HG03521 (cell line): ENCODE data around the gene CTDP1.

Source experiments
- ATAC-seq: cut with Tn5 transposase; IDR thresholded peaks from one replicate; pipeline ENCODE4 v1.9.1; 2021; ENCODE audit warnings: mild to moderate bottlenecking, moderate library complexity; ENCODE audit not compliant: unreplicated experiment

CTDP1 gene

GRCh38 chr18:79756826-79757225 is 77.2 kb downstream of the CTDP1 start:
- ATAC-seq = no peak

DNA sequence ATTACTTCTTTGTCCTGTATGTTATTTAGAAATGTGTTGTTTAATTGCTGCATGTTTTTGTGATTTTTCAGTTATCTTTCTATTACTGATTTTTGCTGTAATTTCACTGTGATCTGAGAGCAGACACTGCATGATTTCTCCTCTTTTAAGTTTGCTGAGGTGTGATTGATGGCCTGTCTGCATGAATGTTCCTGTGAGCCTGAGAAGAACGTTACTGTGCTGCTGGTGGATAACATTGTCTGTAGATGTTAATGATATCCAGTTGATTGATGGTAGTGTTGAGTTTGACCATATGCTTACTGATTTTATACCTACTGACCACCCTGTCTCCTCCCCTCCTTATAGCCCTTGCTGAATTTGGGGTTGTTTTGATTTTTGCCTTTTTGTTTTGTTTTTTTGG is 80.7 kb downstream of the CTDP1 start:
- ATAC-seq = no peak

DNA sequence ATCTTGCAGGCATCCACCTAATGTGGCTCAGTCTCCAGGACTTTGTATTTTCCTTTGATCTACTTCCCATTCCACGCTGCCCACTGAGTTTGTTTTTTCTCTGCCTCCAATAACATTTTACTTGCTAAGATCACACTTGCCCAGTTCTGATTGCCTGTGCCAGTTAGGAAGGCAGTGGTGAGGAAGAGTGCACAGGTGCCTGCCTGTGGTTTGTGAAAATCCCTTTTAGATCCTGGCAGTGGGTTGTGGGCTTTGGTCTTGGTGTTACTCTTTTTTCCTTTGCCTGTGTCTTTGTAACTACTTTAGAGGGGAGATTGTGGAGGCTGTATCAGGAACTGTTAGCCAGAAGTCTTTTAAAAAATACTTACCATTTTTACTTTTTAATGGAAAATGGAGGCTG is 81.3 kb downstream of the CTDP1 start:
- no peak for ATAC-seq

GRCh38 chr18:79763407-79763806 is 83.8 kb downstream of the CTDP1 start:
- no peak for ATAC-seq

DNA sequence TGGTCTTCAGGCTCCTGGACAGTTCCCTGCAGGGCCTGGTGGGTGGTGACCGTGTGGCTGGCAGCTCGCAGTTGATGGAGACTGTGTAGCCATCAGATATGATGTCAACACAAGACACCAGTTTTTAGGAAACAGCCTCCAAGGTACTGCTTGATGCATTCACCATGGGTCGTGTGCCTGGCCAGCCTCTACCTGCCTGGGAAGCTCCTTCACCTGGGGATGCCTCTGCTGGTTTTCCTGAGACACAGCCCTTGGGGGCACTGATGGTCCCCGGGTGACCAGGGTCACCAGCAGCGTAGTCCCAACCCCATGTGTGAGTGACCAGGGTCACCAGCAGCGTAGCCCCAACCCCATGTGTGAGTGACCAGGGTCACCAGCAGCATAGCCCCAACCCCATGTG is 84.5 kb downstream of the CTDP1 start:
- no peak for ATAC-seq

- ATAC-seq = no peak
Observed at GRCh38 chr18:79765491-79766245, 86.1 kb downstream of the CTDP1 start.

GRCh38 chr18:79766308-79766707 is 86.7 kb downstream of the CTDP1 start:
- ATAC-seq = no peak

DNA sequence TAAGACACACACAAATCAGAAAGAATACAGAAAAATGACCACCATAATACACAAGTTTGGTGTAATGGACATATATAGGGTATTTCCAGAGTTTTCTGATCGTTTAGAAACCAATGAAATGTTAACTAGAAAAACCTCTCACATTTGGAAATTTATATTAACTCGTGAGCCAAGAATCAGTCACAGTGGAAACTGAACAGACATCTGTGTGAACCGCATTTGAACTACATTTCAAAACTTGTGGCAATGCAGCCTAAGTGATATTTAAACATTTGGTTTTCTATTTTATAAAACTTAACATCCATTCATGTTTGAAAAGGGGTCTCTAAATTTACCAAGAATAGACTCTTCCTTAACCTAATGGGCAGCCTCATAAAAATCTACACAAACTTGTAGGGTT is 89.1 kb downstream of the CTDP1 start:
- no peak for ATAC-seq

DNA sequence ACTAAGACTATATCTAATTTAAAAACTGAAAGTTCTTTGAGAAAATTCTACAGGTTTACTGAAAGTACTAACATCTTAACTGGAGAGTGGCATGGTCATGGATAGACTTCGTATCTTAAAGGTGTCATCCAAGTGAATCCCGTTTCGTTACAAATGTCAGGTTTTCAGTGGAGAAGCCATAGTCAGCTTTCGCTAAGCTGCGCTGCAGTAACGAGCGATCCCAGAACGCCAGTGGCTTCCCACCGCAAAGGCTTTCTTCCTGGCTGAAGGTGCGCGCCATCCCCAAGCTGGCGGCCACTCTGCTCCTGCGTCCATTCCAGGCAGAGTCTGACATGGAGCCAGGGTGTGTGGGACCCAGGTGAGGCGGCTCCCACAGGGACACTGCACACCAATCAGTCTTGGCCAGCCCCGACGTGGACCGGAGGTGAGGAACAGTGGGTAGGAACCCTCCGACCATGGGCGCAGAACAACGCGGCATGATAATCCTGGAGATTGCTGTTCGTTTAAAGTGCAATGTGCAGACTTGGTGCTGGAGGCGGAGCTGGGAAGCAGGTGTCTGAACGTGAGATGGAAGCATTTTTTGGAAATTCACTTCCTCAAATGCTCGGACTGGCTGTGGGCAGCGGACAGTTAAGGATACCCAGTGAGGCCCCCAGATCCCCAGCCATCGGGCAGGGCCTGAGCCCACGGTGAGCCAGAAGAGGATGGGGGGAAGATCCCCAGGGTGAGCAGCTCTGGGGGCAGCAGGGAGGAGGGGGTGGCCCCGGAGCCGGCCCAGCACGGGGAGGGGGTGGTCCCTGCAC is 90.3 kb downstream of the CTDP1 start:
- no peak for ATAC-seq

GRCh38 chr18:79770501-79770815 is 90.9 kb downstream of the CTDP1 start:
- ATAC-seq = no peak

DNA sequence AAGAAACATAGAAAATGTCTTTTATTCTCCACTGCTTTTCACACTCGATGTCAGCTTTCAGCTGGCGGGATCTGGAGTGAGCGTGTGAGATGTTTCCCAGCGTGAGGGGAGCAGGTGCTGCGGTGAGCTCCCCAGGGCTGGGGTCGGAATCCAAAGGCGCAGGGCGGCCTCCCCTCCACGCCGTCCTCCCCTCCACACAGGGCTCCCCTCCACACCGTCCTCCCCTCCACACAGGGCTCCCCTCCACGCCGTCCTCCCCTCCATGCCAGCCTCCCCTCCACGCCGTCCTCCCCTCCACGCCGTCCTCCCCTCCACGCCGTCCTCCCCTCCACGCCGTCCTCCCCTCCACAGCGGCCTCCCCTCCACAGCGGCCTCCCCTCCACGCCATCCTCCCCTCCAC is 91.2 kb downstream of the CTDP1 start:
- no peak for ATAC-seq

- ATAC-seq = no peak
Observed at GRCh38 chr18:79771446-79772107, 92.0 kb downstream of the CTDP1 start.

DNA sequence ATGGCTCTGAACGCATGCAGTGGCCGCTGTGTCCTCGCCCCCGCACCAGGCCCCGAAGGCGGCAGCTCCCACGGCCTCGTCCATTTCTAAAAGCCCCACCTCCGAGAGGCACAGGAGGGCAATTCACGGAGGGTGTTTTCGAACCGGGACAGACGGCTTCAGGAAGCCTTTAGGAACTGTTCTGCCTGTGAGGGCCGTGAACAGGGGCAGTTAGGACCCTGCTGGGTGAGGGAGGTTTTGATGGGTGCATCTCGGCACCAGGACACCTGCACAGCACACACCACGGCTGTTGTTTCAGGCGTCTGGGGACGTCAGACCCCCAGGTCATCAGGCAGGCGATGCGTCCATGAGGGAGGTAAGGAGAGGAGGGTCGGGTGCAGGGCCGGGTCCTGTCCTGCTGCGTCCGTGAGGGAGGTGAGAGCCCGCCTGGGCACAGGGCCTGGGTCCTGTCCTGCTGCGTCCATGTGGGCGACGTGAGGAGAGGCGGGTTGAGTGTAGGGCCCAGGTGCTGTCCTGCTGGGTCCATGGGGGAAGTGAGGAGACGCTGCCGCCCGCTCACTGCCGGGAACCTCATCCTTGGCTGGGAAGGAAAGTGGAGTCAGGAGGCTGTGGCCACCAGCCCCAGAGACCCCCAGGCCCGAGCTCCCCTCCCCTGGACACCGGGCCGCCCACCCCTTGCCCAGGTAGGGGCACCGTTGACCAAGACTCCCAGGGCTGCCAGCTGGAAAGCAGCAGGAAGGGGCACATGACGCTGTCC is 92.7 kb downstream of the CTDP1 start:
- ATAC-seq = no peak

DNA sequence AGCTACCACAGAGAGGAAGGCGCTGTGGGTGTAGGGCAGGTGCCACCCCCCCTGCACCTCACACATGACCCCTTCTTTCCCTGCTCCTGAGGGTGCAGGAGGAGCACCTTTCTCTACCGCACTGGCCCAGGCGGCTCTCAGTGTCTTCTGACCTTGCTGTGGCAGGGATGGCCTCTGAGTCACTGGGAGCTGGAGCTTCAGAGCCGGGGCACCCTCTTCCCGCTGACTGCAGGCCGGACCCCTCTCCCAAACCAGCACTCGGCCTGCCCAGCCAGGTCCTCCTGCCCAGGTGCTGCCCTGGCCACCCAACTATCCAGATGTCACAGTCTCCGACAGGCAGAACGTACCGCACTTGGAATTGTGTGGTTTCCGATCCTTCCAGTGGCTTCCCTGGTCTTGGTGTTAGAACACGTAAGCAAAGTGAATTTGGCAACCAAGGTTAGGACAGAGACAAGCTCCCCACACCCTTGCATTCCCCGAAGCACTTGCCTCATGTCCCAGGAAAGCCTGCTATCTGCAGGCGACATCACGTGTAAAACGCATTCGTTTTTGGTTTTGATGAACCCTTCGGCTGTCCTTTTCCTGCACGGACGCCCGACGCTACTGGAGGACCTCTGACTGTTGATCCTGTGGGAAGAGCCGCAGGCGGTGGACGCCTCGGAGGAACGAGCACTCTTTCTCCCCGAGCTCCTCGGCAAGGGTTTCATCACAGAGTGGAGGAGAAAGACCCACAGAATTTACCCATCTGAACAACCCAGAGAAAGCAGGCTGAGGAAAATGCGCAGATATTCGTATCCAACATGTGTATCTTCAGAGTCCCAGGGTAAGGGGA is 93.5 kb downstream of the CTDP1 start:
- no peak for ATAC-seq

DNA sequence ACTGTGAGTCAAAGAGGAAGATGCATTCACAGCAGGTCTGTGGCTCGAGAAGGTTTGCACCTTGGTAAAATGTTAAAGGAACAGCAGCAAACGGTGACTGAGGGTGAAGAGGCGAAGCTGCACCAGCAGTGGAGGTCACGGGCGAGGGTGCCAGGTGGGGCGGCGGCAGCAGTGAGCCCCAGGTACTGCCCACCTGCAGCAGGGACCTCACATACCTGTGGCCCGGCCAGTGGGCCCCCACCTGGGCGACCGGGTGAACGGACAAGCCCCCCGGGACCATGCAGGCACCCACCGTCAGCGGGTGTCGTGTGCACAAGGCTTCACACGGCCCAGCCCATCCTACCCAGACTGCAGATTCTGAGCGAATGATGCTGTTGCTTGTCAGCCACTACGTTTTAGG is 94.5 kb downstream of the CTDP1 start:
- no peak for ATAC-seq

DNA sequence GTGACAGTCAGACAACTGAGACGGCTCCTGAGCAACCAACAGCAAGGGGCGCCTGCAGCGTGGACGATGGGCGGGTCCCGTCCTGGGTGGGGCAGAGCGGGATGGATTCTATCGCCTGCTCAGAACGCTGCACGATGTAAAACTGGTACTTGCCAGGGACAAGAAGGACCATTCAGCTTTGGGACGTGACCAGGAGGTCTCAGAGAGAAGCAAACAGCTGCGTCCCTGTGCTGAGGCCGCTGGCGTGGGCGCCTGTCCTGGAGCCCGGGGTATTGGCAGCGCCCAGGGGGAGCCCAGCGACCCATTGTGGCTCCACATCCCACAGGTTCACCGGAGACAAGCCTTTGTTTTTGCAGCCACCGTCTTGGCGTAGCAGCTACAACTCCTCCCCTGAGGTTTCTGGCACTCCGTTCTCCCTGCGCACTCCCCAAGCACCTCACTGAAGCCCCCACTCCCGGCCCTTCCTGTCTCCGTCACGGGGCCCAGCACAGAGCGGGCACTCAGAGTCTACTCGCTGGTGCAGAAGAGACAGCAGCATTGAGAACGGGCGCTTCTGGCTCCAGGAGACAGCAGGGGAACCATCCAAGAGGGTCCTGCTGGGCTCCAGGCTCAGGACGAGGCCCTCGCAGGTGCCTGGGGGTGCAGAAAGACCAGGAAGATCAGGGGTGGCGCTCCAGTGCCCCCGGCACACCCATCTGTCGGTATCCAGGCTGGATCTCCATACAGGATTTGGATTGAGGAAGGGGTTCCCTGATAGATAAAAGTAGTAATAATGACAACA is 96.0 kb downstream of the CTDP1 start:
- ATAC-seq = no peak

DNA sequence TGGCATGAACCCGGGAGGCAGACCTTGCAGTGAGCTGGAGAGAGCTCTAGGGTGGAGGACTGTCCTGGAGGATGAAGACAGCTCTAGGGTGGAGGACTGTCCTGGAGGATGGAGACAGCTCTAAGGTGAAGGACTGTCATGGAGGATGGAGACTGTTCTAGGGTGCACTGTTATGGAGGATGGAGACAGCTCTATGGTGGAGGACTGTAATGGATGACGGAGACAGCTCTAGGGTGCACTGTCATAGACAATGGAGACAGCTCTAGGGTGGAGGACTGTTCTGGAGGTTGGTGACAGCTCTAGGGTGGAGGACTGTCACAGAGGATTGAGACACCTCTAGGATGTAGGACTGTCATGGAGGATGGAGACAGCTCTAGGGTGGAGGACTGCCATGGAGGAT is 97.1 kb downstream of the CTDP1 start:
- no peak for ATAC-seq

GRCh38 chr18:79778291-79778791 is 98.7 kb downstream of the CTDP1 start:
- ATAC-seq = no peak

GRCh38 chr18:79779021-79779699 is 99.6 kb downstream of the CTDP1 start:
- ATAC-seq = no peak
